GM21526 (cell line): Measurements from ENCODE around the gene DIAPH2.

ENCODE experiments used
- ATAC-seq: cut with Tn5 transposase; IDR thresholded peaks from one replicate; pipeline ENCODE4 v1.9.1; 2021; ENCODE audit warnings: moderate library complexity; ENCODE audit not compliant: unreplicated experiment, low FRiP score

The DIAPH2 gene

GRCh38 chrX:97334850-97335249, 650.2 kb downstream of the DIAPH2 start:
- ATAC-seq = no peak

- ATAC-seq = no peak
Observed at GRCh38 chrX:97344724-97345123, 660.1 kb downstream of the DIAPH2 start.

GRCh38 chrX:97358941-97359340, 674.3 kb downstream of the DIAPH2 start:
- ATAC-seq = no peak

GRCh38 chrX:97363843-97364242, 679.2 kb downstream of the DIAPH2 start:
- ATAC-seq = no peak

- ATAC-seq = no peak
Observed at GRCh38 chrX:97366237-97366636, 681.6 kb downstream of the DIAPH2 start.

- ATAC-seq = no peak
Observed at GRCh38 chrX:97367125-97367524, 682.5 kb downstream of the DIAPH2 start.

GRCh38 chrX:97369947-97370346, 685.3 kb downstream of the DIAPH2 start:
- ATAC-seq = no peak

GRCh38 chrX:97372001-97372766, 687.5 kb downstream of the DIAPH2 start:
- ATAC-seq = no peak

GRCh38 chrX:97374266-97374665, 689.6 kb downstream of the DIAPH2 start:
- ATAC-seq = no peak

- no peak for ATAC-seq
Observed at GRCh38 chrX:97380200-97380599, 695.6 kb downstream of the DIAPH2 start.

- ATAC-seq = no peak
Observed at GRCh38 chrX:97384685-97385084, 700.0 kb downstream of the DIAPH2 start.

- no peak for ATAC-seq
Observed at GRCh38 chrX:97387004-97387403, 702.4 kb downstream of the DIAPH2 start.

GRCh38 chrX:97389761-97390192, 705.1 kb downstream of the DIAPH2 start:
- ATAC-seq = no peak

- ATAC-seq = no peak
Observed at GRCh38 chrX:97397371-97397770, 712.7 kb downstream of the DIAPH2 start.

- ATAC-seq = peak; percentile 49
Observed at GRCh38 chrX:97398030-97398551, 713.4 kb downstream of the DIAPH2 start.

- ATAC-seq = no peak
Observed at GRCh38 chrX:97399400-97399799, 714.8 kb downstream of the DIAPH2 start.

- no peak for ATAC-seq
Observed at GRCh38 chrX:97400492-97400891, 715.9 kb downstream of the DIAPH2 start.

GRCh38 chrX:97401154-97401553, 716.5 kb downstream of the DIAPH2 start:
- ATAC-seq = peak; percentile 45

GRCh38 chrX:97401586-97402136, 717.0 kb downstream of the DIAPH2 start:
- peak; percentile 7 for ATAC-seq

- no peak for ATAC-seq
Observed at GRCh38 chrX:97402333-97402732, 717.7 kb downstream of the DIAPH2 start.

GRCh38 chrX:97402903-97403302, 718.3 kb downstream of the DIAPH2 start:
- ATAC-seq = no peak

GRCh38 chrX:97405031-97405660, 720.5 kb downstream of the DIAPH2 start:
- ATAC-seq = no peak
